ENCODE measurements around the gene MON2.

GRCh38 chr12:62613081-62613480 is 146.5 kb downstream of the MON2 start:
- no peak for TF ChIP-seq POLR2A (IDR thresholded peaks at IDR 0.05)
- TF ChIP-seq, protein P1, sequence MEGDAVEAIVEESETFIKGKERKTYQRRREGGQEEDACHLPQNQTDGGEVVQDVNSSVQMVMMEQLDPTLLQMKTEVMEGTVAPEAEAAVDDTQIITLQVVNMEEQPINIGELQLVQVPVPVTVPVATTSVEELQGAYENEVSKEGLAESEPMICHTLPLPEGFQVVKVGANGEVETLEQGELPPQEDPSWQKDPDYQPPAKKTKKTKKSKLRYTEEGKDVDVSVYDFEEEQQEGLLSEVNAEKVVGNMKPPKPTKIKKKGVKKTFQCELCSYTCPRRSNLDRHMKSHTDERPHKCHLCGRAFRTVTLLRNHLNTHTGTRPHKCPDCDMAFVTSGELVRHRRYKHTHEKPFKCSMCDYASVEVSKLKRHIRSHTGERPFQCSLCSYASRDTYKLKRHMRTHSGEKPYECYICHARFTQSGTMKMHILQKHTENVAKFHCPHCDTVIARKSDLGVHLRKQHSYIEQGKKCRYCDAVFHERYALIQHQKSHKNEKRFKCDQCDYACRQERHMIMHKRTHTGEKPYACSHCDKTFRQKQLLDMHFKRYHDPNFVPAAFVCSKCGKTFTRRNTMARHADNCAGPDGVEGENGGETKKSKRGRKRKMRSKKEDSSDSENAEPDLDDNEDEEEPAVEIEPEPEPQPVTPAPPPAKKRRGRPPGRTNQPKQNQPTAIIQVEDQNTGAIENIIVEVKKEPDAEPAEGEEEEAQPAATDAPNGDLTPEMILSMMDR (IDR thresholded peaks at IDR 0.05) = no peak

Measured in lower leg skin (tissue), 3 donors.